ENCODE results near the gene SLC25A33.
"Not testable (repeated sequence)": the region's sequence is repeated elsewhere in the genome, so short reads cannot be mapped to it uniquely, and the experiment has no call there.

Gene SLC25A33

DNA sequence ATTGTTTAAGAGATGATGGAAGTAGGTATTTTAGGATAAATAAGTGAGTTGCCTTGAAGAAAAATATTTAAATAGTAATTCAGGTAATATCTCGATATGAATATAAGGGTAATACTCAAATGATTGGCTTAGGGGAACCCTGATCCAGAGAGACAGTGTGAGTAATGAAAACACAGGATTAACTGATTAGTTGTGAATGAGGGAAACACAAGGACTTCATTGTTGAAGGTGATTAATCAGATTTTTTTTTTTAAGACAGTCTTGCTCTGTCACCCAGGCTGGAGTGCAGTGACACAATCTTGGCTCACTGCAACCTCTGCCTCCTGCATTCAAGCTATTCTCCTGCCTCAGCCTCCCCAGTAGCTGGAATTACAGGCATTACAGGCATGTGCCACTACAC is 12.7 kb downstream of the SLC25A33 start:
- no peaks in the 10 kb centered on the region for H3K27me3 Mint-ChIP-seq
- peaks cover 7% of the 10 kb centered on the region for H3K4me1 Mint-ChIP-seq
- ATAC-seq (replicated peaks; ENCODE audit: extremely low read depth, poor library complexity, severe bottlenecking) = no peak
- H3K36me3 Mint-ChIP-seq (ENCODE audit: insufficient read depth) = peaks cover 24% of the 10 kb centered on the region
- H3K27ac Mint-ChIP-seq (ENCODE audit: low read depth) = no peak overlapping the region
- DNase-seq (ENCODE audit: low spot score in 2 of 2) = no peak
- no peaks in the 10 kb centered on the region for H3K9me3 Mint-ChIP-seq
- H3K4me3 Mint-ChIP-seq = no peak overlapping the region

DNA sequence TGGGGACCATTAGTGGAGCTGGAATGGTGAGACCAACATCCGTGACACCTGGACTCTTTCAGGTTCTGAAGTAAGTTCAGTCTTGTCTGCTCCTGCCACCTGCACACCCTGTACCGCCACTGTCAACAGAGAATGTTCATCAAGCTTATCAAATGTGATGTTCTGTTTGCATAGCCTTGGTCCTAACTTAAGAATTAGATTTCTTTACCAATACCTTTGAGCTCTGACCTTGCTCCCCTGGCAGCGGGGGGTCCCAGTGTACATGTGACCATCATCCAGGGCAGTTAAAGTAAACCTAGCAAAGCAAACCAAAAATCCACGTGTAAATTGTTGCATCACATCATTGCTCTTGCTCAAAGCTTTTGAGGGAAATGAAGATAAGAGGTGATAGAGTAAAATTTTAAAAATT is 14.5 kb downstream of the SLC25A33 start:
- H3K27ac Mint-ChIP-seq (ENCODE audit: low read depth) = no peak overlapping the region
- H3K4me1 Mint-ChIP-seq = peaks cover 3% of the 10 kb centered on the region
- H3K36me3 Mint-ChIP-seq (ENCODE audit: insufficient read depth) = peaks cover 25% of the 10 kb centered on the region
- no peaks in the 10 kb centered on the region for H3K9me3 Mint-ChIP-seq
- no peak for DNase-seq (ENCODE audit: low spot score in 2 of 2)
- H3K4me3 Mint-ChIP-seq = no peak overlapping the region
- H3K27me3 Mint-ChIP-seq = no peaks in the 10 kb centered on the region
- ATAC-seq (replicated peaks; ENCODE audit: extremely low read depth, poor library complexity, severe bottlenecking) = no peak

DNA sequence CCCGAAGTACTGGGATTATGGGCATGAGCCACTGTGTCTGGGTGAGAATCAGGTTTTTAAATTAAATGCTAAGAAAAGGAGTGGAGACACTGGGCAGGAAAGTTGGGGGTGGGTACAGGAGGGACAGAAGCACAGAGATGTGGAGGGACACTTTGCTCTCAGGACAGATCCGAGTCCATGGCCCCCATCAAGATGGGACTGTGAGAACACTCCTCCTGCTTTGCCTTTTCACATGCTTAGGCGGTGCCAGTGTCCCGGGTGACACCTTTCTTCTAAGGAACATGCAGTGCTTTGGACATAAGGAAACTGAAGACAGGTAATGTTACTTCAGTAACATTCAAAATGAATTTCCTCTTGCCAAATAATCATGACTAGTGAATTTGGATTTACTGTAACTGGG is 16.7 kb downstream of the SLC25A33 start:
- no peaks in the 10 kb centered on the region for H3K27me3 Mint-ChIP-seq
- H3K4me3 Mint-ChIP-seq = no peak overlapping the region
- peaks cover 29% of the 10 kb centered on the region for H3K36me3 Mint-ChIP-seq (ENCODE audit: insufficient read depth)
- H3K4me1 Mint-ChIP-seq = no peaks in the 10 kb centered on the region
- ATAC-seq (replicated peaks; ENCODE audit: extremely low read depth, poor library complexity, severe bottlenecking) (no peak), DNase-seq (ENCODE audit: low spot score in 2 of 2) (no peak)
- no peaks in the 10 kb centered on the region for H3K9me3 Mint-ChIP-seq
- no peak overlapping the region for H3K27ac Mint-ChIP-seq (ENCODE audit: low read depth)

DNA sequence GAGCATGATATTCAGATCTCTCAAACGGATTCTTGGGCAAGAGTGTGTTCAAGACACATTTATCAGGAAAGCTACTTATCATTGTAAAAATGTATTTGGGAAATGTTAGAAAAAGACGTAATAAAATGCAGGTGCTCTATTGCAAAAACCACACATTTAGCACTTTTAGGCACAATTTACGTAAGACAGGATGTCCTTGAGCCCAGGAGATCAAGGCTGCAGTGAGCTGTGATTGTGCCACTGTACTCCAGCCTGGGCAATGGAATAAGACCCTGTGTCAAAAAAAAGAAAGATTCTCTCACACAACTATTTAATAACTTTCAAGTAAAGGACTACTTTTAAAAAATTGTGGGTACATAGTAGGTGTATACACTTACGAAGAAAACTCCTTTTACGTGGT is 18.4 kb downstream of the SLC25A33 start:
- Mint-ChIP-seq H3K27me3 (no peaks in the 10 kb centered on the region), H3K36me3 (ENCODE audit: insufficient read depth) (peaks cover 29% of the 10 kb centered on the region), H3K9me3 (no peaks in the 10 kb centered on the region), H3K27ac (ENCODE audit: low read depth) (no peak overlapping the region), H3K4me3 (no peak overlapping the region), H3K4me1 (no peaks in the 10 kb centered on the region)
- DNase-seq (ENCODE audit: low spot score in 2 of 2) (no peak), ATAC-seq (replicated peaks; ENCODE audit: extremely low read depth, poor library complexity, severe bottlenecking) (no peak)

- Mint-ChIP-seq H3K4me3 (no peak overlapping the region), H3K27ac (ENCODE audit: low read depth) (no peak overlapping the region), H3K4me1 (no peaks in the 10 kb centered on the region), H3K9me3 (no peaks in the 10 kb centered on the region), H3K27me3 (no peaks in the 10 kb centered on the region), H3K36me3 (ENCODE audit: insufficient read depth) (peaks cover 28% of the 10 kb centered on the region)
- ATAC-seq (replicated peaks; ENCODE audit: extremely low read depth, poor library complexity, severe bottlenecking) (no peak), DNase-seq (ENCODE audit: low spot score in 2 of 2) (no peak)
Measured at GRCh38 chr1:9558271-9558945, 19.1 kb downstream of the SLC25A33 start.

DNA sequence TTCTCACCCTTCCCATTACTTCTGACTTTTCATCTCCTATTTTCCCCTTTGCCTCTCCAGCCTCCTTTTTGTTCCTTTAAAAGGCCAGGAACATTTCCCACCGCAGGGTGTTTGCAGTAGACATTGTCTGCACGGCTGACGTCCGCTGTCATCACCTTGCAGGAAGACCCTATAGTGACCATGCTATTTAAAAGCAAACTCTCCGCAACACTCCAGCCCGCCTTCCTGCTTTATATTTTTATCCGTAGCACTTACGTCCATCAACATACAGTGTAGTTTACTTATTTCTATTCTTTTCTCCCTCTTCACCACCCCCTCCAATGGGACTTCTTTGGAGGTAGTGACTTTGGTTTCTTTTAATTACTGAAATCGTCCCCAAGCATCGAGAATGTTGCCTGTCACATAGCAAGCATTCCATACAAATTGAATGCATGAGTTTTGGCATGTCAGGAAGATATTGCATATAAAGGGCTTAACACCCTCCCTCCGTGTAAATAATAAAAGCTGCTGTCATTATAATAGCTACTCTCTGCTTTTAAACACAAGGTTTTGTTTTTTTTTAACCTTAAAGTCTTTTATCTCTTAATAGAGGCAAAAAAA is 19.8 kb downstream of the SLC25A33 start:
- Mint-ChIP-seq H3K4me1 (no peaks in the 10 kb centered on the region), H3K4me3 (peak overlapping the region; percentile 1), H3K9me3 (no peaks in the 10 kb centered on the region), H3K36me3 (ENCODE audit: insufficient read depth) (peaks cover 29% of the 10 kb centered on the region), H3K27ac (ENCODE audit: low read depth) (peak overlapping the region; percentile 73), H3K27me3 (no peaks in the 10 kb centered on the region)
- DNase-seq (ENCODE audit: low spot score in 2 of 2) (no peak), ATAC-seq (replicated peaks; ENCODE audit: extremely low read depth, poor library complexity, severe bottlenecking) (no peak)

GRCh38 chr1:9559673-9560072 is 20.4 kb downstream of the SLC25A33 start:
- peak overlapping the region; percentile 1 for H3K4me3 Mint-ChIP-seq
- peak; percentile 68 for ATAC-seq (replicated peaks; ENCODE audit: extremely low read depth, poor library complexity, severe bottlenecking)
- peak overlapping the region; percentile 73 for H3K27ac Mint-ChIP-seq (ENCODE audit: low read depth)

GRCh38 chr1:9560090-9560489 is 20.8 kb downstream of the SLC25A33 start:
- not testable (repeated sequence) for H3K4me3 Mint-ChIP-seq; DNase-seq (ENCODE audit: low spot score in 2 of 2); ATAC-seq (replicated peaks; ENCODE audit: extremely low read depth, poor library complexity, severe bottlenecking); H3K4me1 Mint-ChIP-seq; H3K27me3 Mint-ChIP-seq; H3K9me3 Mint-ChIP-seq
- Mint-ChIP-seq H3K36me3 (ENCODE audit: insufficient read depth) (peaks cover 22% of the 10 kb centered on the region), H3K27ac (ENCODE audit: low read depth) (peak overlapping the region; percentile 73)

More at GRCh38 chr1:9559673-9560072, 20.4 kb downstream of the SLC25A33 start:
- H3K36me3 Mint-ChIP-seq (ENCODE audit: insufficient read depth) = peaks cover 25% of the 10 kb centered on the region
- no peaks in the 10 kb centered on the region for H3K4me1 Mint-ChIP-seq
- no peaks in the 10 kb centered on the region for H3K27me3 Mint-ChIP-seq
- H3K9me3 Mint-ChIP-seq = no peaks in the 10 kb centered on the region
- no peak for DNase-seq (ENCODE audit: low spot score in 2 of 2)

GRCh38 chr1:9561429-9561828 is 22.2 kb downstream of the SLC25A33 start:
- Mint-ChIP-seq H3K4me3 (no peak overlapping the region), H3K4me1 (no peaks in the 10 kb centered on the region), H3K36me3 (ENCODE audit: insufficient read depth) (peaks cover 14% of the 10 kb centered on the region), H3K9me3 (no peaks in the 10 kb centered on the region), H3K27me3 (no peaks in the 10 kb centered on the region), H3K27ac (ENCODE audit: low read depth) (peak overlapping the region; percentile 10)
- DNase-seq (ENCODE audit: low spot score in 2 of 2) (no peak), ATAC-seq (replicated peaks; ENCODE audit: extremely low read depth, poor library complexity, severe bottlenecking) (no peak)

DNA sequence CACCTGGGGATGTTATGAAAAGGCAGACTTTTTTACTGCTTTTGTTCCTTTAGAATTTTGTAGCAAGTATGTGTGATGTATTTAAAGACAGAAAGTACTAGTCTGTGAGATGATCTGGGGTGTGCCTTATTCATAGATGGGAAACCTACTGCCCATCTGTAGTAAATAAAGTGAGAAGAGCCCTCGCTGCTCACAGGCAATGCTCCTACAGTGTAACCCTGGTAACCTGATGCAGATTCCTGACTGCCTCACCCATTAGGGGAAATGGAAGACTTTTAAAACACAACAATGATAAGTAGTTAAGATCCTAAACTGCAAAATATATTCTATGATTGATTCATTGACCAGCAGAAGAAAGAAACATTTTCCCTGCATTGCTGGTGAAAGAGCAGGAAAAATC is 30.0 kb downstream of the SLC25A33 start:
- H3K36me3 Mint-ChIP-seq (ENCODE audit: insufficient read depth) = peaks cover 21% of the 10 kb centered on the region
- no peak for ATAC-seq (replicated peaks; ENCODE audit: extremely low read depth, poor library complexity, severe bottlenecking)

GRCh38 chr1:9570886-9571529 is 31.7 kb downstream of the SLC25A33 start:
- DNase-seq (ENCODE audit: low spot score in 2 of 2); H3K4me3 Mint-ChIP-seq; H3K27me3 Mint-ChIP-seq; H3K4me1 Mint-ChIP-seq; ATAC-seq (replicated peaks; ENCODE audit: extremely low read depth, poor library complexity, severe bottlenecking); H3K9me3 Mint-ChIP-seq; H3K27ac Mint-ChIP-seq (ENCODE audit: low read depth): not testable (repeated sequence)
- peaks cover 21% of the 10 kb centered on the region for H3K36me3 Mint-ChIP-seq (ENCODE audit: insufficient read depth)

More for the DNA sequence above, 30.0 kb downstream of the SLC25A33 start:
- Mint-ChIP-seq H3K9me3 (no peaks in the 10 kb centered on the region), H3K27me3 (no peaks in the 10 kb centered on the region), H3K4me1 (no peaks in the 10 kb centered on the region), H3K4me3 (no peak overlapping the region), H3K27ac (ENCODE audit: low read depth) (no peak overlapping the region)
- DNase-seq (ENCODE audit: low spot score in 2 of 2) = no peak

GRCh38 chr1:9573723-9574122 is 34.5 kb downstream of the SLC25A33 start:
- H3K9me3 Mint-ChIP-seq = no peaks in the 10 kb centered on the region
- H3K4me3 Mint-ChIP-seq = no peak overlapping the region
- ATAC-seq (replicated peaks; ENCODE audit: extremely low read depth, poor library complexity, severe bottlenecking) = no peak
- DNase-seq (ENCODE audit: low spot score in 2 of 2) = no peak
- H3K36me3 Mint-ChIP-seq (ENCODE audit: insufficient read depth) = peaks cover 18% of the 10 kb centered on the region
- no peak overlapping the region for H3K27ac Mint-ChIP-seq (ENCODE audit: low read depth)
- no peaks in the 10 kb centered on the region for H3K4me1 Mint-ChIP-seq
- no peaks in the 10 kb centered on the region for H3K27me3 Mint-ChIP-seq

DNA sequence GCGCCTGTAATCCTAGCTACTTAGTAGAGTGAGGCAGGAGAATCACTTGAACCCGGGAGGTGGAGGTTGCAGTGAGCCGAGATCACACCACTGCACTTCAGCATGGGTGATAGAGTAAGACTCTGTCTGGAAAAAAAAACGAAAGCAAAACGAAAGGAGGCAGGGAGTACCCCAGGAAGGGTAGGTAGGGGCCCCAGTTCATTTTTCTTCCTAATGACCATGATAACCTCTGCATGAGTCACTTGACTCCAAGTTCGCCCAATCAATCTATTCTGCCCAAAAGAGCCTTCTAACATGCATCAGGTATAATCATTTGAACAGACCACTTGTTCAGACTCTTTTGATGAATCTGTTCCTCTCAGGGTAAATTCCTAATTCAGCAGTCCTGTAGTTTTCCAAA is 36.2 kb downstream of the SLC25A33 start:
- no peak overlapping the region for H3K4me3 Mint-ChIP-seq
- no peaks in the 10 kb centered on the region for H3K9me3 Mint-ChIP-seq
- DNase-seq (ENCODE audit: low spot score in 2 of 2) (no peak), ATAC-seq (replicated peaks; ENCODE audit: extremely low read depth, poor library complexity, severe bottlenecking) (no peak)
- no peaks in the 10 kb centered on the region for H3K27me3 Mint-ChIP-seq
- H3K27ac Mint-ChIP-seq (ENCODE audit: low read depth) = no peak overlapping the region
- peaks cover 12% of the 10 kb centered on the region for H3K36me3 Mint-ChIP-seq (ENCODE audit: insufficient read depth)
- no peaks in the 10 kb centered on the region for H3K4me1 Mint-ChIP-seq
